Neural progenitor cell (in vitro differentiated cells): ENCODE measurements around the gene MID2. TPM values are rescaled to one million over a fixed set of nuclear protein-coding genes. Genes with fewer than 3 reads are reported as not detected.

Experiments used
- DNase-seq: peaks from one replicate; pipeline ENCODE4 v3.0.0-alpha.2; 2016; ENCODE audit warnings: low spot score
- H2AFZ ChIP-seq: fragments of 200-600 bp; sonication (generic); replicated peaks from 2 replicates; pipeline ENCODE4 v1.6.1; 2016; ENCODE audit warnings: antibody characterized with exemption
- H3F3A ChIP-seq: fragments of 200-600 bp; sonication (generic); 2 replicates; pipeline ENCODE4 v1.6.1; 2016; ENCODE audit warnings: antibody characterized with exemption, low read depth
- H3K27ac ChIP-seq: fragments of 200-600 bp; sonication (generic); 2 replicates; pipeline ENCODE4 v1.5.1; 2016; ENCODE audit warnings: mild to moderate bottlenecking
- H3K27me3 ChIP-seq: fragments of 200-600 bp; sonication (generic); 2 replicates; pipeline ENCODE4 v1.6.1; 2016; ENCODE audit warnings: mild to moderate bottlenecking, moderate library complexity
- H3K36me3 ChIP-seq: fragments of 200-600 bp; sonication (generic); 2 replicates; pipeline ENCODE4 v1.5.1; 2016
- H3K4me1 ChIP-seq: fragments of 200-600 bp; sonication (generic); 2 replicates; pipeline ENCODE4 v1.6.1; 2016; ENCODE audit warnings: mixed run types
- H3K4me2 ChIP-seq: fragments of 200-600 bp; sonication (generic); 2 replicates; pipeline ENCODE4 v1.6.1; 2016
- H3K4me3 ChIP-seq: fragments of 200-600 bp; sonication (generic); 2 replicates; pipeline ENCODE4 v1.5.1; 2016
- H3K79me2 ChIP-seq: fragments of 200-600 bp; sonication (generic); 2 replicates; pipeline ENCODE4 v1.6.1; 2016; ENCODE audit warnings: low read depth
- H3K9ac ChIP-seq: fragments of 200-600 bp; sonication (generic); 2 replicates; pipeline ENCODE4 v1.6.1; 2016
- H3K9me3 ChIP-seq: fragments of 200-600 bp; sonication (generic); 2 replicates; pipeline ENCODE4 v1.5.1; 2016; ENCODE audit warnings: low read depth
- H4K20me1 ChIP-seq: fragments of 200-600 bp; sonication (generic); 2 replicates; pipeline ENCODE4 v1.6.1; 2016; ENCODE audit warnings: low read depth
- H3K27ac Mint-ChIP-seq: 3 replicates; pipeline ENCODE4 v1.8.0; 2021; ENCODE audit warnings: mixed read lengths
- H3K27me3 Mint-ChIP-seq: 2 replicates; pipeline ENCODE4 v1.8.0; 2022; ENCODE audit warnings: low read depth, mild to moderate bottlenecking, inconsistent platforms, moderate library complexity, mixed read lengths; ENCODE audit not compliant: insufficient read depth
- H3K36me3 Mint-ChIP-seq: 3 replicates; pipeline ENCODE4 v1.8.0; 2021; ENCODE audit warnings: mixed read lengths
- H3K4me1 Mint-ChIP-seq: 3 replicates; pipeline ENCODE4 v1.8.0; 2021; ENCODE audit warnings: mixed read lengths
- H3K4me3 Mint-ChIP-seq: 3 replicates; pipeline ENCODE4 v1.8.0; 2021; ENCODE audit warnings: mild to moderate bottlenecking, moderate library complexity, mixed read lengths
- H3K9me3 Mint-ChIP-seq: 3 replicates; pipeline ENCODE4 v1.8.0; 2020; ENCODE audit warnings: mixed read lengths
- EZH2 ChIP-seq: fragments of 200-600 bp; sonication (generic); IDR thresholded peaks from 2 replicates; pipeline ENCODE4 v1.6.1; 2017; ENCODE audit warnings: antibody characterized with exemption, mild to moderate bottlenecking, moderate library complexity
- EZH2phosphoT487 ChIP-seq: fragments of 200-600 bp; sonication (generic); IDR thresholded peaks from 2 replicates; pipeline ENCODE4 v1.6.1; 2017; ENCODE audit warnings: antibody characterized with exemption
- total RNA-seq: library from RNA; depleted of rRNA; stranded (reverse); fragments of >200 nt; gene quantifications from 2 replicates; pipeline ENCODE4 v1.2.3, GENCODE V29; 2015; ENCODE audit warnings: low replicate concordance
- TF ChIP-seq, protein P1 (sequence below): fragments of 200-600 bp; sonication (generic); IDR thresholded peaks from 2 replicates; pipeline ENCODE4 v1.5.1; 2017; ENCODE audit warnings: antibody characterized with exemption, mild to moderate bottlenecking

MID2 gene
- total RNA-seq, 1 donor from 2014 or later: 1.2 TPM

DNA sequence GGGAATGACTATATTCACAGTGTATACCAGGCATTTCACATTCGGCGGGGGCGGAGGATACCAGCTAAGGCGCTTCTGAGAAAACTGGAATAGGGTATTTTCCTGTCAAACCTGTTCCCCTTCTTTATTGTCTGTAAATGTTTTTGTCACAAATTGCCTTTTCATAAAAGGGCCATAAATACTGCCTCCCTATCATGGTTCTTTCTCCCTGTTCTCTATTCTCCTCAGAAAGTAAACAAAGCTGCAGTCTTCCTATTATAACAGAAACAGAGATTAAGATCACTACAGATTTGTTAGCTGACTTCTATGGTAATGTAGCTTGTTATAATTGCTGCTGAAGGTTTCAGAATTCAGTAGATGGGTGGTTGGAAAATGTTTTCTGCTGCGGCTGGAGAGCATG, 32.2 kb downstream of the MID2 start:
- no peaks in the 10 kb centered on the region for H3K36me3 Mint-ChIP-seq
- no peak overlapping the region for H3K27ac Mint-ChIP-seq
- Histone ChIP-seq H2AFZ (no peak overlapping the region), H3K27ac (no peak overlapping the region), H3K4me3 (no peak overlapping the region), H3K27me3 (no peaks in the 10 kb centered on the region), H3K4me2 (no peak overlapping the region), H3F3A (no peaks in the 10 kb centered on the region), H3K36me3 (no peaks in the 10 kb centered on the region), H3K9ac (no peak overlapping the region), H3K79me2 (no peaks in the 10 kb centered on the region), H4K20me1 (no peaks in the 10 kb centered on the region), H3K4me1 (no peaks in the 10 kb centered on the region), H3K9me3 (no peaks in the 10 kb centered on the region)
- no peak for DNase-seq
- H3K9me3 Mint-ChIP-seq: no peaks in the 10 kb centered on the region
- no peaks in the 10 kb centered on the region for H3K27me3 Mint-ChIP-seq
- H3K4me1 Mint-ChIP-seq: peaks cover 22% of the 10 kb centered on the region
- TF ChIP-seq, protein P1, sequence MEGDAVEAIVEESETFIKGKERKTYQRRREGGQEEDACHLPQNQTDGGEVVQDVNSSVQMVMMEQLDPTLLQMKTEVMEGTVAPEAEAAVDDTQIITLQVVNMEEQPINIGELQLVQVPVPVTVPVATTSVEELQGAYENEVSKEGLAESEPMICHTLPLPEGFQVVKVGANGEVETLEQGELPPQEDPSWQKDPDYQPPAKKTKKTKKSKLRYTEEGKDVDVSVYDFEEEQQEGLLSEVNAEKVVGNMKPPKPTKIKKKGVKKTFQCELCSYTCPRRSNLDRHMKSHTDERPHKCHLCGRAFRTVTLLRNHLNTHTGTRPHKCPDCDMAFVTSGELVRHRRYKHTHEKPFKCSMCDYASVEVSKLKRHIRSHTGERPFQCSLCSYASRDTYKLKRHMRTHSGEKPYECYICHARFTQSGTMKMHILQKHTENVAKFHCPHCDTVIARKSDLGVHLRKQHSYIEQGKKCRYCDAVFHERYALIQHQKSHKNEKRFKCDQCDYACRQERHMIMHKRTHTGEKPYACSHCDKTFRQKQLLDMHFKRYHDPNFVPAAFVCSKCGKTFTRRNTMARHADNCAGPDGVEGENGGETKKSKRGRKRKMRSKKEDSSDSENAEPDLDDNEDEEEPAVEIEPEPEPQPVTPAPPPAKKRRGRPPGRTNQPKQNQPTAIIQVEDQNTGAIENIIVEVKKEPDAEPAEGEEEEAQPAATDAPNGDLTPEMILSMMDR: no peak
- TF ChIP-seq EZH2: no peak
- TF ChIP-seq EZH2phosphoT487: no peak
- H3K4me3 Mint-ChIP-seq: no peak overlapping the region

DNA sequence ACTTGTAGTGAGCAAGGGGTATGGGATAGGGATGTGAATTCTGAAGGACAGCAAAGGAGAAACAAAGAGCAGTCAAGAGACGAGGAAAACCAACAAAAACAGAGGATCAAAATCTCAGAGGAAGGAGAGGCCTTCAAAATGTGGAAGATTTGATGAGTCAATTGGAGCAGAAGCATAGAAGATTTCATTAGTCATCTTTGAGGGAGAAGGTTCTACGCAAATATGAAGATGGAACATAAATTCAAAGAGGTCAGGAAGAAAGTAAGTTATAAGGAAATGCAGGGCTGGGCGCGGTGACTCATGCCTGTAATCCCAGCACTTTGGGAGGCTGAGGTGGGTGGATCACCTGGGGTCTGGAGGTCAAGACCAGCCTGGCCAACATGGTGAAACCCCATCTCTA, 35.4 kb downstream of the MID2 start:
- H3K27me3 ChIP-seq: no peaks in the 10 kb centered on the region
- no peak overlapping the region for H3K4me3 ChIP-seq
- H3K27ac Mint-ChIP-seq: no peak overlapping the region
- no peaks in the 10 kb centered on the region for H4K20me1 ChIP-seq
- H3K4me1 Mint-ChIP-seq: peaks cover 22% of the 10 kb centered on the region
- H3K36me3 Mint-ChIP-seq: no peaks in the 10 kb centered on the region
- no peaks in the 10 kb centered on the region for H3K36me3 ChIP-seq
- H3K27ac ChIP-seq: no peak overlapping the region
- H3K4me3 Mint-ChIP-seq: no peak overlapping the region
- no peak overlapping the region for H3K4me2 ChIP-seq
- no peak overlapping the region for H3K9ac ChIP-seq
- H3K4me1 ChIP-seq: no peaks in the 10 kb centered on the region
- no peak for TF ChIP-seq EZH2
- TF ChIP-seq EZH2phosphoT487: no peak
- DNase-seq: no peak
- H3K27me3 Mint-ChIP-seq: no peaks in the 10 kb centered on the region
- H3K9me3 ChIP-seq: no peaks in the 10 kb centered on the region
- H2AFZ ChIP-seq: no peak overlapping the region
- no peaks in the 10 kb centered on the region for H3K9me3 Mint-ChIP-seq
- no peaks in the 10 kb centered on the region for H3F3A ChIP-seq
- no peaks in the 10 kb centered on the region for H3K79me2 ChIP-seq

DNA sequence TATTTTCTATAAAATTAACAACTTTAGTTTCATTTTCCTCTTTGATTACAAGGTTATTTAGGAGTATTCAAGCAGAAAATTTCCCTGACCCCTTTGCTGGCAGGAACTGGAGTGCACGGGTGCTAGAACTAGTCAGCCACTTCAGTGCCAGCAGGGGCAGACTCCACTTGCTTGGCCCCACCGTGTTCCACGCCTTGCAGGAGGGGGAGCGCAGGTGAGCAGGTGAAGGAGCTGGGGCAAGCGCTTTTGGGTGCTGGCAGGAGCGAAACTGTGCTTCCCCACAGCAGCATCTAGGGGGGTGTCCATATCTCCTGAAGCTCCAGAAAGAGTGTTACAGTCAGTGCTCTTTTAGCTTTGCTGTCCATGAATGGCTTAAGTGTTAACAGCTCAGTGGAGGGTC, 45.5 kb downstream of the MID2 start:
- no peaks in the 10 kb centered on the region for H3K27me3 Mint-ChIP-seq
- Histone ChIP-seq H3K79me2 (no peaks in the 10 kb centered on the region), H3K9me3 (no peaks in the 10 kb centered on the region), H4K20me1 (no peaks in the 10 kb centered on the region), H3K4me2 (no peak overlapping the region), H3F3A (no peaks in the 10 kb centered on the region), H3K36me3 (no peaks in the 10 kb centered on the region), H3K27ac (no peak overlapping the region), H2AFZ (no peak overlapping the region), H3K4me3 (no peak overlapping the region), H3K27me3 (no peaks in the 10 kb centered on the region), H3K4me1 (no peaks in the 10 kb centered on the region), H3K9ac (no peak overlapping the region)
- TF ChIP-seq, protein P1: no peak
- no peak for TF ChIP-seq EZH2phosphoT487
- no peak for TF ChIP-seq EZH2
- H3K4me3 Mint-ChIP-seq: no peak overlapping the region
- H3K4me1 Mint-ChIP-seq: no peaks in the 10 kb centered on the region
- H3K36me3 Mint-ChIP-seq: no peaks in the 10 kb centered on the region
- no peak overlapping the region for H3K27ac Mint-ChIP-seq
- no peak for DNase-seq
- H3K9me3 Mint-ChIP-seq: peaks cover 6% of the 10 kb centered on the region

DNA sequence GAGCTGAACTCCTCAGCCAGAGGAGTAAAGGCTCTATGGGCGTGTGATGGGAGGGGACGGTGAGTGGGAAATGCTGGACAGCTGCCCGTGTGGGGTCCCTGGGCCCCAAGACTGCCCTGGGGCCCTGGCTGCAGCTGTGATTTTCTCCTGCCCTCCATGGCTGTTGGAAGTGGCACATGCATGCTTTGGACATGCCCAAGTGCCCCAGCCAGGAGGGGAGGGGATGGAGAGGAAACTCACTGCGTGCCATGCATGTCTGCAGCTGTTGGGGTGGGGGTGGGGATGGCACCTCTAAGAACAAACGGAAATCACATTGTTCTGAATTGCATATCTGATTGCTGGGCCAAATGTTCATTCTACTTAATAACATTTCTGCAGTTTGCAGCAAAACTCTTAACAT, 52.4 kb downstream of the MID2 start:
- H3K4me1 ChIP-seq: no peaks in the 10 kb centered on the region
- H2AFZ ChIP-seq: no peak overlapping the region
- no peaks in the 10 kb centered on the region for H3K27me3 ChIP-seq
- DNase-seq: no peak
- peaks cover 2% of the 10 kb centered on the region for H3K9me3 Mint-ChIP-seq
- H3K36me3 Mint-ChIP-seq: no peaks in the 10 kb centered on the region
- H4K20me1 ChIP-seq: no peaks in the 10 kb centered on the region
- H3K9ac ChIP-seq: no peak overlapping the region
- no peak for TF ChIP-seq EZH2phosphoT487
- TF ChIP-seq, protein P1: no peak
- no peak for TF ChIP-seq EZH2
- H3K9me3 ChIP-seq: no peaks in the 10 kb centered on the region
- H3K79me2 ChIP-seq: no peaks in the 10 kb centered on the region
- H3K27ac ChIP-seq: no peak overlapping the region
- no peaks in the 10 kb centered on the region for H3F3A ChIP-seq
- H3K27ac Mint-ChIP-seq: no peak overlapping the region
- H3K4me3 Mint-ChIP-seq: no peak overlapping the region
- no peak overlapping the region for H3K4me3 ChIP-seq
- no peaks in the 10 kb centered on the region for H3K4me1 Mint-ChIP-seq
- H3K4me2 ChIP-seq: no peak overlapping the region
- no peaks in the 10 kb centered on the region for H3K27me3 Mint-ChIP-seq
- H3K36me3 ChIP-seq: no peaks in the 10 kb centered on the region
